ENCODE measurements around the gene NAAA.
A peak's percentile ranks its signal among the peaks of the same experiment; 100 is the strongest.
"Not testable (repeated sequence)": the region's sequence is repeated elsewhere in the genome, so short reads cannot be mapped to it uniquely, and the experiment has no call there.

Gene NAAA

GRCh38 chr4:75940692-75941253 lies at the start of gene NAAA:
NAAA (minus strand) TSS chr4:75941013; CDS start chr4:75940949, 64 bp downstream.
- peak; percentile 36 for DNase-seq (ENCODE audit: low read depth)

DNA sequence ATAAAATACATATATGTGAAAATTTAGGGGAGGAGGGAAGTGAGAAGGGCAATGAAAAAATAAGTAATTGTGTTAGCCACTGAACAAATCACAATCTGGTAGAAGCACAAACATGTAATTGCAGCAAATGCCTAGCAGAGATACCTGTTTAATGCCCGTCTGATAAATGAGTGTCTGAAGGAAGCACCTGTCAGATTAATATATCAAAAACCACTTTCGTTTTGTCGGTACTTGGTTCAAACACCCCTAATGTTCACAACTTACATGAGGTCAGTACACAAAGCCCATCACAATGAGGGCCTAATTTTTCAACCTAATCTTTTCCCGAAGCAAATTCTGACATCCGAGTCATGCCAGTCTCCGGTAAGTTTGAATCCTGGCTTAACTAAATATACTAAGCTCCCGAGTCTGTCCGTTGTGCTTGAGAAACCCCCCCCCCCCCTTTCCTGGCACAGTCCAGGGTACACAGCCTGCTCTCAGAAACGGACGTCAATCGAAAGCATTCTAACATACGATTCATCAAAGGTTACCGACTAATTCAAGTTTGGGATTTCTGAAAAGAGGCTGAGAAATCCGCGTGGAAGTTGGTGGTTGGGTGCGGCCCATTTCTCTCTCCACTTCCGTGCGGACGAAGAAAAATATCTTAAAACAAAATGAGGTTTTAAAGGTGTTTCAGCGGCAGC lies 49.2 kb upstream of the NAAA start:
- no peak for DNase-seq (ENCODE audit: low read depth)

- DNase-seq (ENCODE audit: low read depth) = peak; percentile 91
Measured at GRCh38 chr4:75985116-75985515, 44.3 kb upstream of the NAAA start.

GRCh38 chr4:75980576-75980975 lies 39.8 kb upstream of the NAAA start:
- no peak for DNase-seq (ENCODE audit: low read depth)

DNA sequence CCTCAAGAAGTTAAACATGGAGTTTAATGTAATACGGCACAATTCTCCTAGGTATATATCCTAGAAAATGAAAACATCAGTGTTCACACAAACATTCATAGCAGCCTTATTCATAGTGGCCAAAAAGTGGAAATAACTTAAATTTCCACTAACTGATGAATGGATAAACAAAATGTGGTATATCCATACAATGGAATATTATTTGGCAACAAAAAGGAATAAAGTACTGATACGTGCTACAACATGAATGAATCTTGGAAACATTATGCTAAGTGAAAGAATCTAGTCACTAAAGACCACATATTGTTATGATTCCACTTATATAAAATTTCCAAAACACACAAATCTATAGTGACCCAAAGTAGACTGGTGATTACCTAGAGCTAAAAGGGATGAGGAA lies 35.4 kb upstream of the NAAA start:
- DNase-seq (ENCODE audit: low read depth) = no peak

- DNase-seq (ENCODE audit: low read depth) = no peak
Measured at GRCh38 chr4:75973766-75974165, 33.0 kb upstream of the NAAA start.

GRCh38 chr4:75968084-75968483 lies 27.3 kb upstream of the NAAA start:
- no peak for DNase-seq (ENCODE audit: low read depth)

DNA sequence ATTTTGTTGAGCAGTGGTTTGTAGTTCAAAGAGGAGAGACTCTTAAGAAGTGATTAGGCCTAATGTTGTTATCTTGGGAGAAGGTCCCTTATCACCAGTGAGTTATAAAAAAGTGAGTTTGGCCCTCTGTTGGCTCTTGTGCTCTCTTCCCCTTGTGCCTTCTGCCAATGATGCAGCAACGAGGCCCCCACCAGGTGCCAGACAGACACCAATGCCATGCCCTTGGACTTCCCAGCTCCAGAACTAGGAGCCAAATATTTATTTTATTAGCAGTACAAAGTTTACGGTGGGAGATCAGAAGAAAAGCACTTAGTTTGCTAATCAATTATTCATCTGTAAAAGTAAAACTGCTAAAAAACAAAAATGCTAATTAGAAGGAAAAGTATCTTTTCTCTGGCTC lies 22.7 kb upstream of the NAAA start:
- DNase-seq (ENCODE audit: low read depth) = no peak

- not testable (repeated sequence) for DNase-seq (ENCODE audit: low read depth)
Measured at GRCh38 chr4:75962072-75962471, 21.3 kb upstream of the NAAA start.

DNA sequence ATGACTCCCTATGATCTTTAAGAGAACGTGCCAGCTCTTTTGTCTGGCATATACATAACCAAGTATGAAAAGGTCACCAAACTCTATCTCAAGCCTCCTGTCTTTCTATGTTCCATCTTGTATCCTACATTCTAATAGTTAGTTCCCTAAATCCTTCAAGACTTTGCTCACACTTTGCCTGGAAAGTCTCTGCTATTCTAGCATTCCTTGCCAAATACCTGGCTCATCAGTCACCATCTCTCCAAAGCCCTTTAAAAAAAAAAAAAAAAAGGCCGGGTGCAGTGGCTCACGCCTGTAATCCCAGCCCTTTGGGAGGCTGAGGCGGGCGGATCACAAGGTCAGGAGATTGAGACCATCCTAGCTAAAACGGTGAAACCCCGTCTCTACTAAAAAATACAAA lies 17.7 kb upstream of the NAAA start:
- not testable (repeated sequence) for DNase-seq (ENCODE audit: low read depth)

- not testable (repeated sequence) for DNase-seq (ENCODE audit: low read depth)
Measured at GRCh38 chr4:75954811-75955210, 14.0 kb upstream of the NAAA start.

- no peak for DNase-seq (ENCODE audit: low read depth)
Measured at GRCh38 chr4:75953509-75953908, 12.7 kb upstream of the NAAA start.

GRCh38 chr4:75950213-75950815 lies 9.5 kb upstream of the NAAA start:
- DNase-seq (ENCODE audit: low read depth) = no peak

DNA sequence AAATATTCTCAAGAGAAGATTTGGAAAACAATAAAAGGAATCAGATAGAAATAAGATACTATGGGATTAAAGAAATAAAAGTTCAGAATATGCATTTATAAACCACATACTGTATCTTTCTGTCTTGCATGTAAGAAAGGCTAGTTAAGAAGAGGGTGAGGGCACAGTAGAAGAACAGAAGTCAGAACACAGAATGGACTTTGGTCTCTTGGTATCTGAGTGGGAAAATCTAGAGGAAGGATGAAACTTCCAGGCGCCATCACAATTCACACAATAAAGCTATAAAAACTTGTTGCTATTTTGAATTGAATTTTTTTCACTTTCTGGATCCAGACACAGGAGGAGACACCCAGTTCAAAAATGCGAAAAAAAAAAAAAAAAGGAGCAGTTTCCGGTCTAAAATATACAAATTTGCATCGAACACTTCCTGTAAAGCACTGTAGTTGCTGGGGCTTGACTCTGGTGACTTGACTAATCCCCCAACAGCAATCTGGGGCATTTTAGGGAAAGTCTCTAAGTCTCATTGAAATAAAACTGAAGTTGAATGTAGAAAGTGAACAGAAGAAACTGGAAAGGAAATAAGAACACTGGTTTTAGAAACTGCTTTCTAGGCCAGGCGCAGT lies 8.1 kb upstream of the NAAA start:
- DNase-seq (ENCODE audit: low read depth) = no peak

- DNase-seq (ENCODE audit: low read depth) = peak; percentile 33
Measured at GRCh38 chr4:75939890-75940691, 722 bp downstream of the NAAA start.

DNA sequence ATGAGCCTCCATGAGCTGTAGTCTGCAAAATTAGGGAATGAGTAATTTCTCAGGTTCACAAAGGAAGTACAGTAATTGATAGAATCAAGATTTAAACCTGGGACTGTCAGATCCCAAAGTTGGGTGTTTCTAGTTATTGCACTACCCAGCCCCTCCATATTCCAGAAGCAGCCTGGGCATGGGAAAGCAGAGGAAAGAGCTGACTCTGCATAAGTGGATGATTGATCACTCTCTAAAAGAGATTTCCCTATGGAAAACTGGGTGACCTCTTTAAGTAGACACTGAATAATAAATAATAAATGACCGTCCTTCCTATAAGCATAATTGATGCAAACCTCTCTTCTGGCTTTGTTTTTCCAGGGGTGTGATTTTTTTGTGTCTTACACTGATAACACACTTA lies 5.2 kb downstream of the NAAA start:
- DNase-seq (ENCODE audit: low read depth) = no peak

DNA sequence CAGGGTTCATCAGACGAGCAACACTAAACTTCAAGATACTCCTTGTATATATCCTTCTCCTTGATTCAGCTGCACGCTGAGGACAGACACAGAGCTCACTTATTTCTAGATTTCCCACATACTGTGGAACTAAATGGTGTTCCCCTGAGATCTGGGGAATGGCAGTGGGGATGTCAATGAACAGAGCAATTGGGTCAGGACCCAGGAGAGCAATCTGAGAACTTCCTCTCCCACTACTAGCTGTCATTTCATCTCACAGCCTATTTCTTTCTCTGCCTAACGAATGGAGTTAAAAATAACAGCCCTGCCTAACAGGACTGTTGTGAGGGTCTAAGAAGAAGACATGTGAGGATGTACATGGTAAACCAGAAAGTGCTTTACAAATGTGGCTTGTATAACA lies 10.7 kb downstream of the NAAA start:
- no peak for DNase-seq (ENCODE audit: low read depth)

DNA sequence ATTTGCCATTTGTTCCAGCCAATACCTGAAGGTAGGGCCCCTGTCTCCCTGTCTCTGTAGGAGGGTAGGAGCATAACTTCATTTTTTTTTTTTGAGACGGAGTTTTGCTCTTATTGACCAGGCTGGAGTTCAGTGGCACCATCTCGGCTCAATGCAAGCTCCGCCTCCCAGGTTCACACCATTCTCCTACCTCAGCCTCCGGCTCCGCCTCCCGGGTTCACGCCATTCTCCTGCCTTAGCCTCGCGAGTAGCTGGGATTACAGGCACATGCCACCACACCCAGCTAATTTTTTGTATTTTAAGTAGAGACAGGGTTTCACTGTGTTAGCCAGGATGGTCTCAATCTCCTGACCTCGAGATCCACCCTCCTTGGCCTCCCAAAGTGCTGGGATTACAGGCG lies 15.9 kb downstream of the NAAA start:
- not testable (repeated sequence) for DNase-seq (ENCODE audit: low read depth)

GRCh38 chr4:75924309-75924827 lies 16.4 kb downstream of the NAAA start:
- no peak for DNase-seq (ENCODE audit: low read depth)

DNA sequence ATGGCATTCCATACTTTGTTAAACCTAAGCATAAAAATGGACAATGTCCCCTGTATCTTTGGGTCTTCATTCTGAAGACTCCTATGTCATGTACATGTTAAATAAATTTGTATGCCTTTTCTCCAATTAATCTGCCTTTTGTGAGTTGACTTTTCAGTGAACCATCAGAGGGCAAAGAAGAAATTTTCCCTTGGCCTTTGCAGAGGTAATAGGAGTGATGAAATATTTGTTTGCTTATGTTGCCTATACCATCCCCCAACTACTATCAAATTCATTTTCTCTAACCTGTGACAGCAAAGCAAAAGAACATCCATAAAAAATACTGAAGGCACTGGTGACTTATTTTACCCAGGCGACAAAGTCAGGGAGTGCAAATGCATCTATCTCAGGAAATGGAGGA lies 18.2 kb downstream of the NAAA start:
- no peak for DNase-seq (ENCODE audit: low read depth)

DNA sequence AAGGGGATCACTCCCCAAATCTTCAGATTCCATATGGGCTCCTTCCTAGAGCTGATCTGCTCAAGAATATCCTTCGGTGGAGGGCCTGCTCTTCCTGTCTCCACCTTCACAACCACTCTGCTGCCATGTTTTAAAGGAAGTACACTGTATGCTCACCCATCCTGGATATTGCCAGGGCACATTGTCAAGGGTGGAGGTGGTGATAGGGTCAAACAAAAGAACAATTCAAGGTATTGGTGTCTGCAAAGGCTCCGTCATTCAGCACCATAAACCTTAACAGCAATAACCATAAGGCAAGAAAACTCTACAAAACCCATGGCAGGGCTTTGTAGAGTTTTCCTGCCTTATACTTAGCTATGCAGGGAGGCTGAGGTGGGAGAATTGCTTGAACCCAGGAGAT lies 18.9 kb downstream of the NAAA start:
- DNase-seq (ENCODE audit: low read depth) = no peak

- no peak for DNase-seq (ENCODE audit: low read depth)
Measured at GRCh38 chr4:75920327-75920726, 20.5 kb downstream of the NAAA start.

Data from stromal cell of bone marrow (primary cell).